Measurements from ENCODE around the gene F3.

The F3 gene

GRCh38 chr1:94552071-94552586 lies 10.6 kb upstream of the F3 start:
- no peak for DNase-seq (ENCODE audit: low read depth in 2 of 2)

- DNase-seq (ENCODE audit: low read depth in 2 of 2) = no peak
These were observed 9.9 kb upstream of the F3 start for GRCh38 chr1:94551449-94551848.

- no peak for DNase-seq (ENCODE audit: low read depth in 2 of 2)
These were observed 9.3 kb upstream of the F3 start for GRCh38 chr1:94550800-94551241.

GRCh38 chr1:94550396-94550795 lies 8.8 kb upstream of the F3 start:
- no peak for DNase-seq (ENCODE audit: low read depth in 2 of 2)

- DNase-seq (ENCODE audit: low read depth in 2 of 2) = no peak
These were observed 8.1 kb upstream of the F3 start for GRCh38 chr1:94549706-94550105.

GRCh38 chr1:94544706-94545490 lies 3.3 kb upstream of the F3 start:
- DNase-seq (ENCODE audit: low read depth in 2 of 2) = no peak

GRCh38 chr1:94543893-94544635 lies 2.5 kb upstream of the F3 start:
- no peak for DNase-seq (ENCODE audit: low read depth in 2 of 2)

GRCh38 chr1:94543001-94543400 lies 1.4 kb upstream of the F3 start:
- DNase-seq (ENCODE audit: low read depth in 2 of 2) = no peak

GRCh38 chr1:94542088-94542870 lies 720 bp upstream of the F3 start:
- no peak for DNase-seq (ENCODE audit: low read depth in 2 of 2)

- DNase-seq (ENCODE audit: low read depth in 2 of 2) = no peak
These were observed 916 bp downstream of the F3 start for GRCh38 chr1:94540440-94541245.

GRCh38 chr1:94539496-94539895 lies 2.1 kb downstream of the F3 start:
- DNase-seq (ENCODE audit: low read depth in 2 of 2) = no peak

- no peak for DNase-seq (ENCODE audit: low read depth in 2 of 2)
These were observed 3.2 kb downstream of the F3 start for GRCh38 chr1:94538243-94538827.

- no peak for DNase-seq (ENCODE audit: low read depth in 2 of 2)
These were observed 4.3 kb downstream of the F3 start for GRCh38 chr1:94537254-94537653.

GRCh38 chr1:94535879-94536278 lies 5.7 kb downstream of the F3 start:
- no peak for DNase-seq (ENCODE audit: low read depth in 2 of 2)

- no peak for DNase-seq (ENCODE audit: low read depth in 2 of 2)
These were observed 6.5 kb downstream of the F3 start for GRCh38 chr1:94535095-94535494.

GRCh38 chr1:94532077-94532476 lies 9.5 kb downstream of the F3 start:
- DNase-seq (ENCODE audit: low read depth in 2 of 2) = no peak

- no peak for DNase-seq (ENCODE audit: low read depth in 2 of 2)
These were observed 9.9 kb downstream of the F3 start for GRCh38 chr1:94531664-94532063.

GRCh38 chr1:94530373-94530878 lies 11.1 kb downstream of the F3 start:
- no peak for DNase-seq (ENCODE audit: low read depth in 2 of 2)

- DNase-seq (ENCODE audit: low read depth in 2 of 2) = no peak
These were observed 12.1 kb downstream of the F3 start for GRCh38 chr1:94529416-94529815.

- no peak for DNase-seq (ENCODE audit: low read depth in 2 of 2)
These were observed 12.7 kb downstream of the F3 start for GRCh38 chr1:94528826-94529225.

GRCh38 chr1:94528299-94528698 lies 13.3 kb downstream of the F3 start:
- DNase-seq (ENCODE audit: low read depth in 2 of 2) = no peak

Measured in stimulated activated CD8-positive, alpha-beta memory T cell treated with anti-CD3 and anti-CD28 coated beads, Interleukin-2, amount 100 ng/mL, for 1 hour (primary cell).